ENCODE results near the gene YARS1.

DNA sequence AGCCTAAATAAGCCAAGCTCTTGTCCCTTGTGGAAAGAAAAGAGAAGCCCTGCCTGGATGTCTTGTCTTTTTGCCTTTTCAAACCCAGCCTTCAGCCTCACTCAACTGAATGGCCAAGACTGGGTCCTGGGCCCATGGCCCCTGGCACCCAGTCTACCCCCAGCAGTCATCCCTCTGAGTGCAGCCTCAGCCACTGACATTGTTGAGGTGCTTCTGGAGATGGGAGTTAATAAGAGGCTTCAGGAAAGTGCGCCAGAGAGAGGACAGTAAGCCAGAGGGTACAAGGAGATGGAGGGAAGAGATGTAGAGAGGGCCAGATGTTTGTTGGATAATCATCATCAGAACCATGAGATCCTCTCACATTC is 46.7 kb upstream of the YARS1 start:
- TF ChIP-seq, protein P1, sequence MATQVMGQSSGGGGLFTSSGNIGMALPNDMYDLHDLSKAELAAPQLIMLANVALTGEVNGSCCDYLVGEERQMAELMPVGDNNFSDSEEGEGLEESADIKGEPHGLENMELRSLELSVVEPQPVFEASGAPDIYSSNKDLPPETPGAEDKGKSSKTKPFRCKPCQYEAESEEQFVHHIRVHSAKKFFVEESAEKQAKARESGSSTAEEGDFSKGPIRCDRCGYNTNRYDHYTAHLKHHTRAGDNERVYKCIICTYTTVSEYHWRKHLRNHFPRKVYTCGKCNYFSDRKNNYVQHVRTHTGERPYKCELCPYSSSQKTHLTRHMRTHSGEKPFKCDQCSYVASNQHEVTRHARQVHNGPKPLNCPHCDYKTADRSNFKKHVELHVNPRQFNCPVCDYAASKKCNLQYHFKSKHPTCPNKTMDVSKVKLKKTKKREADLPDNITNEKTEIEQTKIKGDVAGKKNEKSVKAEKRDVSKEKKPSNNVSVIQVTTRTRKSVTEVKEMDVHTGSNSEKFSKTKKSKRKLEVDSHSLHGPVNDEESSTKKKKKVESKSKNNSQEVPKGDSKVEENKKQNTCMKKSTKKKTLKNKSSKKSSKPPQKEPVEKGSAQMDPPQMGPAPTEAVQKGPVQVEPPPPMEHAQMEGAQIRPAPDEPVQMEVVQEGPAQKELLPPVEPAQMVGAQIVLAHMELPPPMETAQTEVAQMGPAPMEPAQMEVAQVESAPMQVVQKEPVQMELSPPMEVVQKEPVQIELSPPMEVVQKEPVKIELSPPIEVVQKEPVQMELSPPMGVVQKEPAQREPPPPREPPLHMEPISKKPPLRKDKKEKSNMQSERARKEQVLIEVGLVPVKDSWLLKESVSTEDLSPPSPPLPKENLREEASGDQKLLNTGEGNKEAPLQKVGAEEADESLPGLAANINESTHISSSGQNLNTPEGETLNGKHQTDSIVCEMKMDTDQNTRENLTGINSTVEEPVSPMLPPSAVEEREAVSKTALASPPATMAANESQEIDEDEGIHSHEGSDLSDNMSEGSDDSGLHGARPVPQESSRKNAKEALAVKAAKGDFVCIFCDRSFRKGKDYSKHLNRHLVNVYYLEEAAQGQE (IDR thresholded peaks at IDR 0.05; ENCODE audit: low read depth) = no peak
- TF ChIP-seq, protein P2, sequence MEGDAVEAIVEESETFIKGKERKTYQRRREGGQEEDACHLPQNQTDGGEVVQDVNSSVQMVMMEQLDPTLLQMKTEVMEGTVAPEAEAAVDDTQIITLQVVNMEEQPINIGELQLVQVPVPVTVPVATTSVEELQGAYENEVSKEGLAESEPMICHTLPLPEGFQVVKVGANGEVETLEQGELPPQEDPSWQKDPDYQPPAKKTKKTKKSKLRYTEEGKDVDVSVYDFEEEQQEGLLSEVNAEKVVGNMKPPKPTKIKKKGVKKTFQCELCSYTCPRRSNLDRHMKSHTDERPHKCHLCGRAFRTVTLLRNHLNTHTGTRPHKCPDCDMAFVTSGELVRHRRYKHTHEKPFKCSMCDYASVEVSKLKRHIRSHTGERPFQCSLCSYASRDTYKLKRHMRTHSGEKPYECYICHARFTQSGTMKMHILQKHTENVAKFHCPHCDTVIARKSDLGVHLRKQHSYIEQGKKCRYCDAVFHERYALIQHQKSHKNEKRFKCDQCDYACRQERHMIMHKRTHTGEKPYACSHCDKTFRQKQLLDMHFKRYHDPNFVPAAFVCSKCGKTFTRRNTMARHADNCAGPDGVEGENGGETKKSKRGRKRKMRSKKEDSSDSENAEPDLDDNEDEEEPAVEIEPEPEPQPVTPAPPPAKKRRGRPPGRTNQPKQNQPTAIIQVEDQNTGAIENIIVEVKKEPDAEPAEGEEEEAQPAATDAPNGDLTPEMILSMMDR (IDR thresholded peaks at IDR 0.05 in 2 of 3, conservative IDR thresholded peaks at IDR 0.05 in 1 of 3; ENCODE audit: borderline replicate concordance in 1 of 3, insufficient read depth in 1 of 3, low read depth in 2 of 3, low read length in 2 of 3) = no peak
- TF ChIP-seq ZNF274 (IDR thresholded peaks at IDR 0.05; ENCODE audit: low read depth, low read length) (no peak), POLR2A (IDR thresholded peaks at IDR 0.05; ENCODE audit: borderline replicate concordance, extremely low read depth, insufficient read depth, insufficient read length) (no peak), FOSL1 (IDR thresholded peaks at IDR 0.05; ENCODE audit: low read depth) (no peak)
